ENCODE measurements around the gene DCAF10.
"Not testable (repeated sequence)": the region's sequence is repeated elsewhere in the genome, so short reads cannot be mapped to it uniquely, and the experiment has no call there.

DCAF10 gene

GRCh38 chr9:37790096-37790495, 10.5 kb upstream of the DCAF10 start:
- no peak for DNase-seq (ENCODE audit: low read depth)

- no peak for DNase-seq (ENCODE audit: low read depth)
Observed at GRCh38 chr9:37792122-37792521, 8.5 kb upstream of the DCAF10 start.

- no peak for DNase-seq (ENCODE audit: low read depth)
Observed at GRCh38 chr9:37796232-37796631, 4.4 kb upstream of the DCAF10 start.

GRCh38 chr9:37798677-37799076, 1.9 kb upstream of the DCAF10 start:
- no peak for DNase-seq (ENCODE audit: low read depth)

GRCh38 chr9:37801287-37801850, 772 bp downstream of the DCAF10 start:
- DNase-seq (ENCODE audit: low read depth) = peak; percentile 32

GRCh38 chr9:37801959-37802711, 1.5 kb downstream of the DCAF10 start:
- no peak for DNase-seq (ENCODE audit: low read depth)

GRCh38 chr9:37806271-37806670, 5.7 kb downstream of the DCAF10 start:
- no peak for DNase-seq (ENCODE audit: low read depth)

- not testable (repeated sequence) for DNase-seq (ENCODE audit: low read depth)
Observed at GRCh38 chr9:37809676-37810075, 9.1 kb downstream of the DCAF10 start.

GRCh38 chr9:37811906-37812476, 11.4 kb downstream of the DCAF10 start:
- no peak for DNase-seq (ENCODE audit: low read depth)

GRCh38 chr9:37812773-37813379, 12.3 kb downstream of the DCAF10 start:
- DNase-seq (ENCODE audit: low read depth) = no peak

GRCh38 chr9:37818849-37819248, 18.3 kb downstream of the DCAF10 start:
- DNase-seq (ENCODE audit: low read depth) = no peak

GRCh38 chr9:37820142-37820541, 19.5 kb downstream of the DCAF10 start:
- no peak for DNase-seq (ENCODE audit: low read depth)

- DNase-seq (ENCODE audit: low read depth) = not testable (repeated sequence)
Observed at GRCh38 chr9:37825174-37825573, 24.6 kb downstream of the DCAF10 start.

- DNase-seq (ENCODE audit: low read depth) = no peak
Observed at GRCh38 chr9:37827483-37828165, 27.0 kb downstream of the DCAF10 start.

- no peak for DNase-seq (ENCODE audit: low read depth)
Observed at GRCh38 chr9:37835821-37836220, 35.2 kb downstream of the DCAF10 start.

GRCh38 chr9:37836386-37836785, 35.8 kb downstream of the DCAF10 start:
- DNase-seq (ENCODE audit: low read depth) = no peak

- peak; percentile 14 for DNase-seq (ENCODE audit: low read depth)
Observed at GRCh38 chr9:37839496-37840461, 39.2 kb downstream of the DCAF10 start.

- peak; percentile 89 for DNase-seq (ENCODE audit: low read depth)
Observed at GRCh38 chr9:37840560-37841194, 40.1 kb downstream of the DCAF10 start.

- DNase-seq (ENCODE audit: low read depth) = no peak
Observed at GRCh38 chr9:37852222-37852621, 51.6 kb downstream of the DCAF10 start.

GRCh38 chr9:37856551-37856950, 56.0 kb downstream of the DCAF10 start:
- DNase-seq (ENCODE audit: low read depth) = no peak

GRCh38 chr9:37859043-37859442, 58.4 kb downstream of the DCAF10 start:
- DNase-seq (ENCODE audit: low read depth) = peak; percentile 39

All from iris pigment epithelial cell (primary cell).